Measurements from ENCODE around the gene ANGPTL5.
"Not testable (repeated sequence)": the region's sequence is repeated elsewhere in the genome, so short reads cannot be mapped to it uniquely, and the experiment has no call there.

The ANGPTL5 gene

GRCh38 chr11:101885631-101886030 lies 30.7 kb downstream of the ANGPTL5 start:
- DNase-seq: no peak

- no peak for DNase-seq
These were observed 34.7 kb downstream of the ANGPTL5 start for GRCh38 chr11:101881586-101881985.

- DNase-seq: peak; percentile 20
These were observed 36.1 kb downstream of the ANGPTL5 start for GRCh38 chr11:101880222-101880621.

GRCh38 chr11:101872171-101872882 lies 44.0 kb downstream of the ANGPTL5 start:
- DNase-seq: no peak

- DNase-seq: no peak
These were observed 45.8 kb downstream of the ANGPTL5 start for GRCh38 chr11:101870510-101870909.

GRCh38 chr11:101867951-101868350 lies 48.4 kb downstream of the ANGPTL5 start:
- no peak for DNase-seq

- no peak for DNase-seq
These were observed 49.5 kb downstream of the ANGPTL5 start for GRCh38 chr11:101866619-101867491.

- DNase-seq: no peak
These were observed 52.2 kb downstream of the ANGPTL5 start for GRCh38 chr11:101864098-101864497.

GRCh38 chr11:101863361-101863760 lies 53.0 kb downstream of the ANGPTL5 start:
- DNase-seq: no peak

- DNase-seq: no peak
These were observed 53.7 kb downstream of the ANGPTL5 start for GRCh38 chr11:101862391-101863233.

- DNase-seq: peak; percentile 38
These were observed 55.5 kb downstream of the ANGPTL5 start for GRCh38 chr11:101860696-101861427.

GRCh38 chr11:101852260-101852659 lies 64.1 kb downstream of the ANGPTL5 start:
- not testable (repeated sequence) for DNase-seq

GRCh38 chr11:101848262-101848661 lies 68.1 kb downstream of the ANGPTL5 start:
- no peak for DNase-seq

GRCh38 chr11:101844608-101845007 lies 71.7 kb downstream of the ANGPTL5 start:
- DNase-seq: no peak

- no peak for DNase-seq
These were observed 75.6 kb downstream of the ANGPTL5 start for GRCh38 chr11:101840704-101841103.
